ENCODE data around the gene DOCK1.

GRCh38 chr10:127368101-127368500 lies 462.9 kb downstream of the DOCK1 start:
- TF ChIP-seq CTCF (IDR thresholded peaks at IDR 0.05; ENCODE audit: borderline replicate concordance, extremely low read depth, low read length, poor library complexity, severe bottlenecking) (no peak), EZH2 (IDR thresholded peaks at IDR 0.05; ENCODE audit: borderline replicate concordance, low read depth, low read length, severe bottlenecking) (no peak)

Measured in DND-41 (cell line).